Type B pancreatic cell (in vitro differentiated cells): ENCODE data around the gene DBX1. TPM values are rescaled to one million over a fixed set of nuclear protein-coding genes. Genes with fewer than 3 reads are reported as not detected.

Source experiments
- DNase-seq: peaks from one replicate; pipeline ENCODE4 v3.0.0; 2021; ENCODE audit warnings: mixed read lengths; ENCODE audit not compliant: unreplicated experiment; ENCODE audit errors: extremely low spot score
- H3K27ac Mint-ChIP-seq: 2 replicates; pipeline ENCODE4 v1.8.0; 2021; ENCODE audit warnings: mild to moderate bottlenecking, mixed read lengths
- H3K27me3 Mint-ChIP-seq: 2 replicates; pipeline ENCODE4 v1.8.0; 2021; ENCODE audit warnings: mixed read lengths
- H3K36me3 Mint-ChIP-seq: 2 replicates; pipeline ENCODE4 v1.8.0; 2021; ENCODE audit warnings: mixed read lengths
- H3K4me1 Mint-ChIP-seq: one replicate; pipeline ENCODE4 v1.8.0; 2021; ENCODE audit warnings: mixed read lengths; ENCODE audit not compliant: unreplicated experiment
- H3K4me3 Mint-ChIP-seq: 2 replicates; pipeline ENCODE4 v1.8.0; 2021; ENCODE audit warnings: mild to moderate bottlenecking, mixed read lengths
- H3K9me3 Mint-ChIP-seq: 2 replicates; pipeline ENCODE4 v1.8.0; 2021; ENCODE audit warnings: mixed read lengths
- CTCF ChIP-seq: fragments of 200-600 bp; sonication (generic); conservative IDR thresholded peaks from 2 replicates; pipeline ENCODE4 v1.5.0; 2021; ENCODE audit warnings: antibody characterized with exemption, mild to moderate bottlenecking
- total RNA-seq: library from RNA; stranded (reverse); gene quantifications from 2 replicates; pipeline ENCODE4 v1.2.1, GENCODE V29; 2021; ENCODE audit warnings: low replicate concordance

The DBX1 gene
- total RNA-seq, 1 donor from 2014 or later, result 0.36 TPM

DNA sequence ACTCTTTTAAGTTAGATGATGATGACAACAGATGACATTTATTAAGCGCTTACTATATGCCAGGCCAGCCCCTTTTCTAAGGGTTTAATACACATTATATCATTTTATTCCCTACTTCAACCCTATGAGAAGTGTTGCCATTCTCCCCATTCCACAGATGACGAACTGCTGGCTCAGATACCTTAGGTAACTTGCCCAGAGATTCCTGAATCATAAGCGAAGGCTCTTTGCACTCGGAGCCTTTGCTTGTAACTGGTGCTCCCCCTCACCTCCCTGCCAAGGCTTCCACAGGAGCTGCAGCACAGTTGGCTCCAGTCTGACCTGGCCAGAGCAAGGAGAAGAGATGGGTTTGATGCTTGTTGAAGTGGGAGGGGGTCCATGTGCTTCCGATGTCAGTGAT is 43.0 kb downstream of the DBX1 start:
- no peaks in the 10 kb centered on the region for H3K27me3 Mint-ChIP-seq
- peaks cover 38% of the 10 kb centered on the region for H3K36me3 Mint-ChIP-seq
- DNase-seq, result no peak
- no peak overlapping the region for H3K27ac Mint-ChIP-seq
- no peak for TF ChIP-seq CTCF
- H3K9me3 Mint-ChIP-seq, result no peaks in the 10 kb centered on the region
- no peaks in the 10 kb centered on the region for H3K4me1 Mint-ChIP-seq
- no peak overlapping the region for H3K4me3 Mint-ChIP-seq

- no peaks in the 10 kb centered on the region for H3K4me1 Mint-ChIP-seq
- TF ChIP-seq CTCF, result no peak
- H3K9me3 Mint-ChIP-seq, result no peaks in the 10 kb centered on the region
- no peak for DNase-seq
- no peak overlapping the region for H3K27ac Mint-ChIP-seq
- H3K36me3 Mint-ChIP-seq, result peaks cover 38% of the 10 kb centered on the region
- H3K27me3 Mint-ChIP-seq, result no peaks in the 10 kb centered on the region
- no peak overlapping the region for H3K4me3 Mint-ChIP-seq
These were observed 43.5 kb downstream of the DBX1 start for GRCh38 chr11:20116825-20117224.

- H3K9me3 Mint-ChIP-seq, result no peaks in the 10 kb centered on the region
- H3K4me3 Mint-ChIP-seq, result no peak overlapping the region
- no peaks in the 10 kb centered on the region for H3K27me3 Mint-ChIP-seq
- no peak for TF ChIP-seq CTCF
- peaks cover 27% of the 10 kb centered on the region for H3K36me3 Mint-ChIP-seq
- H3K27ac Mint-ChIP-seq, result no peak overlapping the region
- no peak for DNase-seq
- no peaks in the 10 kb centered on the region for H3K4me1 Mint-ChIP-seq
These were observed 45.7 kb downstream of the DBX1 start for GRCh38 chr11:20114588-20114987.

DNA sequence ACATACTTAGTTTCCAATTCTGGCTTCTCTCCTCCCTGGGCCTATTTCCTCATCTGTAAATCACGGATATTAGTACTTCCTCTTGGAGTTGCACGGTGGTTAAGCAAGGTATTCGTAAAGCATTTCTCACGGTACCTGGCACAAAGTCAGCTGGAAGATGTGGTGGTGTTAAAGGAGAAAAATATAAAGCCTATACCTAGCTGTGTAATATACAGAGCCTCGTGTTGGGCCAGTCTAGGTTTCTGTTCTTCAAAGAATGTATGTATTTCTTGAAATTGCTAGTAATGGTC is 47.2 kb downstream of the DBX1 start:
- peaks cover 14% of the 10 kb centered on the region for H3K36me3 Mint-ChIP-seq
- no peaks in the 10 kb centered on the region for H3K27me3 Mint-ChIP-seq
- no peak for DNase-seq
- H3K4me1 Mint-ChIP-seq, result no peaks in the 10 kb centered on the region
- no peaks in the 10 kb centered on the region for H3K9me3 Mint-ChIP-seq
- H3K4me3 Mint-ChIP-seq, result no peak overlapping the region
- no peak for TF ChIP-seq CTCF
- no peak overlapping the region for H3K27ac Mint-ChIP-seq

- Mint-ChIP-seq H3K27ac (peak overlapping the region; percentile 30), H3K4me3 (no peak overlapping the region), H3K36me3 (peaks cover 18% of the 10 kb centered on the region), H3K9me3 (no peaks in the 10 kb centered on the region), H3K4me1 (no peaks in the 10 kb centered on the region), H3K27me3 (no peaks in the 10 kb centered on the region)
- no peak for DNase-seq
- TF ChIP-seq CTCF, result no peak
These were observed 47.8 kb downstream of the DBX1 start for GRCh38 chr11:20112291-20113148.
